Keratinocyte (primary cell): Measurements from ENCODE around the gene SLC45A2.

Experiments
- CTCF ChIP-seq, 3 experiments: IDR thresholded peaks in 1 of 3; conservative IDR thresholded peaks in 1 of 3; optimal IDR thresholded peaks in 1 of 3; 2 replicates in 2 of 3; 3 replicates in 1 of 3; pipeline versions ENCODE3 to v1.5.1; 2011; ENCODE audit warnings: low read length in 3 of 3, mild to moderate bottlenecking in 3 of 3, moderate library complexity in 2 of 3, control low read depth in 1 of 3, inconsistent platforms in 1 of 3; ENCODE audit not compliant: insufficient read depth in 2 of 3; ENCODE audit errors: extremely low read depth in 1 of 3
- EZH2 ChIP-seq: IDR thresholded peaks from one replicate; pipeline ENCODE4 v1.6.1; 2012; ENCODE audit warnings: inconsistent platforms, mild to moderate bottlenecking, low read length, moderate library complexity

- TF ChIP-seq CTCF (optimal IDR thresholded peaks at IDR 0.05 in 1 of 3, IDR thresholded peaks at IDR 0.05 in 1 of 3, conservative IDR thresholded peaks at IDR 0.05 in 1 of 3; ENCODE audit: extremely low read depth in 1 of 3, insufficient read depth in 2 of 3, low read length in 3 of 3) (no peak), EZH2 (no peak)
Observed at GRCh38 chr5:33976307-33976706, 8.2 kb downstream of the SLC45A2 start.
